H1 (cell line): ENCODE results near the gene SPRR3. TPM values are rescaled to one million over a fixed set of nuclear protein-coding genes. Genes with fewer than 3 reads are reported as not detected.

Experiments
- CTCF ChIA-PET: fragments of 300-600 bp; sonication (Branson Sonifier 250); formaldehyde crosslinking; loops from one replicate; lab custom pipeline; 2021; ENCODE audit not compliant: partially characterized antibody; lab: Charles Lee
- POLR2A ChIA-PET: fragments of 300-600 bp; sonication (Branson Sonifier 250); formaldehyde crosslinking; loops from one replicate; lab custom pipeline; 2021; ENCODE audit warnings: inconsistent platforms; ENCODE audit not compliant: partially characterized antibody; lab: Charles Lee
- DNase-seq, 2 experiments: peaks; one replicate each; pipeline versions ENCODE4 v3.0.0 to v3.0.0-alpha.2; 2010 to 2022; ENCODE audit warnings: low spot score in 2 of 2, low read depth in 1 of 2, mixed read lengths in 1 of 2
- FAIRE-seq: peaks from 2 replicates; lab custom pipeline; 2011; peaks lifted over from hg19 to GRCh38; lab: Jason Lieb, UNC
- H2AFZ ChIP-seq: 2 replicates; pipeline ENCODE4 v1.8.1; 2012; ENCODE audit warnings: low read length, inconsistent platforms
- H2AK5ac ChIP-seq: 2 replicates; pipeline ENCODE4 v1.6.1; 2013; ENCODE audit warnings: low read depth, low read length
- H2BK120ac ChIP-seq: replicated peaks from 2 replicates; pipeline ENCODE3; 2013; ENCODE audit warnings: low read depth, low read length, inconsistent platforms
- H2BK12ac ChIP-seq: 2 replicates; pipeline ENCODE4 v1.6.1; 2013; ENCODE audit warnings: low read depth, low read length
- H2BK15ac ChIP-seq: 2 replicates; pipeline ENCODE4 v1.6.1; 2013; ENCODE audit warnings: low read length
- H2BK20ac ChIP-seq: 2 replicates; pipeline ENCODE4 v1.6.1; 2013; ENCODE audit warnings: low read length
- H2BK5ac ChIP-seq: 2 replicates; pipeline ENCODE4 v1.6.1; 2013; ENCODE audit warnings: low read depth, low read length
- H3K14ac ChIP-seq: 2 replicates; pipeline ENCODE4 v1.6.1; 2013; ENCODE audit warnings: inconsistent platforms; ENCODE audit not compliant: insufficient read length
- H3K18ac ChIP-seq: 2 replicates; pipeline ENCODE4 v1.6.1; 2013; ENCODE audit warnings: low read length; ENCODE audit errors: extremely low read depth
- H3K23ac ChIP-seq: 2 replicates; pipeline ENCODE4 v1.6.1; 2013; ENCODE audit warnings: inconsistent platforms; ENCODE audit not compliant: insufficient read length
- H3K23me2 ChIP-seq: 2 replicates; pipeline ENCODE4 v1.6.1; 2013; ENCODE audit warnings: low read depth, low read length
- H3K27ac ChIP-seq: 2 replicates; pipeline ENCODE4 v1.6.1; 2011; ENCODE audit warnings: low read depth, low read length, inconsistent platforms
- H3K27me3 ChIP-seq, 4 experiments: replicated peaks in 1 of 4; 1 replicate in 1 of 4; 2 replicates in 3 of 4; pipeline versions ENCODE4 v1.6.1 to v1.8.1; 2011 to 2013; ENCODE audit warnings: low read length in 3 of 4, mild to moderate bottlenecking in 3 of 4, inconsistent platforms in 2 of 4, mixed read lengths in 2 of 4, moderate library complexity in 1 of 4; ENCODE audit not compliant: control insufficient read depth in 3 of 4, insufficient read depth in 3 of 4; ENCODE audit errors: extremely low read depth in 1 of 4
- H3K36me3 ChIP-seq, 4 experiments: 2 replicates each; pipeline versions ENCODE4 v1.6.1 to v1.8.1; 2011 to 2013; ENCODE audit warnings: mild to moderate bottlenecking in 4 of 4, low read length in 3 of 4, moderate library complexity in 2 of 4, control low read depth in 1 of 4, inconsistent platforms in 1 of 4; ENCODE audit not compliant: insufficient read depth in 4 of 4, control insufficient read depth in 2 of 4
- H3K4ac ChIP-seq: replicated peaks from 2 replicates; pipeline ENCODE3; 2013; ENCODE audit warnings: low read length, low read depth, mixed read lengths, inconsistent platforms; ENCODE audit not compliant: insufficient read length
- H3K4me1 ChIP-seq, 4 experiments: replicated peaks in 1 of 4; 1 replicate in 1 of 4; 2 replicates in 3 of 4; pipeline versions ENCODE4 v1.6.1 to v1.8.1; 2011 to 2013; ENCODE audit warnings: low read length in 3 of 4, inconsistent platforms in 2 of 4, mixed read lengths in 1 of 4; ENCODE audit not compliant: insufficient read depth in 4 of 4, control insufficient read depth in 3 of 4
- H3K4me2 ChIP-seq, 2 experiments: 2 replicates each; pipeline versions ENCODE4 v1.6.1 to v1.8.1; 2011 to 2013; ENCODE audit warnings: low read depth in 2 of 2, low read length in 2 of 2, control low read depth in 1 of 2, inconsistent platforms in 1 of 2, mild to moderate bottlenecking in 1 of 2; ENCODE audit not compliant: insufficient read depth in 1 of 2
- H3K4me3 ChIP-seq, 4 experiments: fragments of 200-600, 300-600 bp in 1 of 4; sonication (generic), shearing (Covaris generic), sonication (Bioruptor Twin) in 1 of 4; 2 replicates each; pipeline versions ENCODE4 v1.5.1 to v1.8.1; 2011 to 2016; ENCODE audit warnings: low read length in 4 of 4, low read depth in 3 of 4, control low read depth in 2 of 4, inconsistent platforms in 2 of 4, mild to moderate bottlenecking in 2 of 4, mixed read lengths in 1 of 4, moderate library complexity in 1 of 4; ENCODE audit not compliant: insufficient read depth in 2 of 4; ENCODE audit errors: extremely low read depth in 1 of 4
- H3K56ac ChIP-seq: replicated peaks from 2 replicates; pipeline ENCODE3; 2013; ENCODE audit warnings: low read depth, mild to moderate bottlenecking, mixed read lengths, low read length, inconsistent platforms; ENCODE audit not compliant: insufficient read length
- H3K79me1 ChIP-seq: 2 replicates; pipeline ENCODE4 v1.6.1; 2013; ENCODE audit warnings: low read depth, low read length, control low read depth
- H3K79me2 ChIP-seq, 2 experiments: 2 replicates each; pipeline versions ENCODE4 v1.6.1 to v1.8.1; 2012 to 2013; ENCODE audit warnings: low read length in 2 of 2, mild to moderate bottlenecking in 2 of 2, inconsistent platforms in 1 of 2; ENCODE audit not compliant: insufficient read depth in 2 of 2, control insufficient read depth in 1 of 2
- H3K9ac ChIP-seq, 4 experiments: replicated peaks in 1 of 4; 1 replicate in 1 of 4; 2 replicates in 3 of 4; pipeline versions ENCODE4 v1.6.1 to v1.8.1; 2011 to 2013; ENCODE audit warnings: low read depth in 3 of 4, low read length in 3 of 4, control low read depth in 2 of 4, mild to moderate bottlenecking in 2 of 4, moderate library complexity in 2 of 4, inconsistent platforms in 1 of 4; ENCODE audit errors: extremely low read depth in 1 of 4
- H3K9me3 ChIP-seq, 2 experiments: 2 replicates each; pipeline versions ENCODE4 v1.6.1 to v1.8.1; 2012 to 2013; ENCODE audit warnings: mild to moderate bottlenecking in 2 of 2, moderate library complexity in 2 of 2, control low read depth in 1 of 2, inconsistent platforms in 1 of 2, low read depth in 1 of 2, low read length in 1 of 2, mixed read lengths in 1 of 2; ENCODE audit not compliant: insufficient read depth in 2 of 2
- H4K20me1 ChIP-seq, 2 experiments: replicated peaks in 1 of 2; 2 replicates each; pipeline versions ENCODE3 to v1.8.1; 2011 to 2013; ENCODE audit warnings: inconsistent platforms in 2 of 2, low read length in 2 of 2, mild to moderate bottlenecking in 1 of 2; ENCODE audit not compliant: insufficient read depth in 2 of 2, control insufficient read depth in 1 of 2
- H4K5ac ChIP-seq: 2 replicates; pipeline ENCODE4 v1.6.1; 2013; ENCODE audit warnings: low read length, low read depth, mixed read lengths, inconsistent platforms; ENCODE audit not compliant: insufficient read length
- H4K8ac ChIP-seq: 2 replicates; pipeline ENCODE4 v1.8.0; 2013; ENCODE audit warnings: mild to moderate bottlenecking, moderate library complexity, low read length, inconsistent platforms; ENCODE audit not compliant: insufficient read depth; ENCODE audit errors: extremely low read depth
- H4K91ac ChIP-seq: replicated peaks from 2 replicates; pipeline ENCODE3; 2013; ENCODE audit warnings: low read length, mixed read lengths, inconsistent platforms; ENCODE audit not compliant: insufficient read length
- BACH1 ChIP-seq: IDR thresholded peaks from 2 replicates; pipeline ENCODE4 v1.6.1; 2012; ENCODE audit warnings: low read length, improper control_type of control experiment
- CTCF ChIP-seq, 3 experiments: IDR thresholded peaks; 1 replicate in 2 of 3; 2 replicates in 1 of 3; pipeline versions ENCODE4 v1.5.1 to v1.6.1; 2011; ENCODE audit warnings: low read length in 3 of 3, mild to moderate bottlenecking in 3 of 3, inconsistent platforms in 2 of 3, low read depth in 1 of 3, moderate library complexity in 1 of 3; ENCODE audit not compliant: insufficient read depth in 1 of 3; ENCODE audit errors: control extremely low read depth in 1 of 3
- GABPA ChIP-seq: IDR thresholded peaks from 2 replicates; pipeline ENCODE4 v1.6.1; 2011; ENCODE audit warnings: mild to moderate bottlenecking, low read length, moderate library complexity, borderline replicate concordance; ENCODE audit not compliant: insufficient read depth
- HDAC2 ChIP-seq, 2 experiments: fragments of 300-600 bp in 1 of 2; sonication (generic) in 1 of 2; IDR thresholded peaks; 2 replicates each; pipeline ENCODE4 v1.6.1; 2011 to 2012; ENCODE audit warnings: low read depth in 2 of 2, low read length in 2 of 2, mild to moderate bottlenecking in 2 of 2, moderate library complexity in 2 of 2, borderline replicate concordance in 1 of 2, inconsistent platforms in 1 of 2
- KDM4A ChIP-seq: IDR thresholded peaks from one replicate; pipeline ENCODE4 v1.7.1; 2012; ENCODE audit warnings: low read depth, mild to moderate bottlenecking, moderate library complexity, low read length, inconsistent platforms; ENCODE audit not compliant: severe bottlenecking
- MAFK ChIP-seq: IDR thresholded peaks from 2 replicates; pipeline ENCODE4 v1.6.1; 2012; ENCODE audit warnings: low read depth, mild to moderate bottlenecking, improper control_type of control experiment, low read length
- RFX5 ChIP-seq: IDR thresholded peaks from 2 replicates; pipeline ENCODE4 v1.6.1; 2011; ENCODE audit warnings: low read depth, low read length, improper control_type of control experiment, borderline replicate concordance
- RXRA ChIP-seq: IDR thresholded peaks from 2 replicates; pipeline ENCODE4 v1.6.1; 2011; ENCODE audit warnings: low read depth, mild to moderate bottlenecking, low read length, moderate library complexity; ENCODE audit not compliant: insufficient read depth
- SIN3A ChIP-seq, 2 experiments: IDR thresholded peaks in 1 of 2; conservative IDR thresholded peaks in 1 of 2; 2 replicates each; pipeline ENCODE4 v1.6.1; 2011 to 2012; ENCODE audit warnings: low read length in 2 of 2, improper control_type of control experiment in 1 of 2, low read depth in 1 of 2, mild to moderate bottlenecking in 1 of 2
- TAF7 ChIP-seq: optimal IDR thresholded peaks from 2 replicates; pipeline ENCODE3; 2011; ENCODE audit warnings: low read depth, mild to moderate bottlenecking, inconsistent platforms, low read length, moderate library complexity, borderline replicate concordance
- WGBS, 2 experiments: shearing (Covaris generic) in 1 of 2; methylation state at CpG; one replicate each; pipeline versions ENCODE4 v1.1.6 to v1.1.7; 2013 to 2015; ENCODE audit warnings: low lambda C conversion rate in 2 of 2, mixed read lengths in 2 of 2, inconsistent platforms in 1 of 2, low coverage in 1 of 2, missing lambda C conversion rate in 1 of 2; ENCODE audit not compliant: insufficient replicate concordance in 2 of 2, insufficient coverage in 1 of 2, insufficient read length in 1 of 2; ENCODE audit errors: extremely low coverage in 1 of 2, missing lambda C conversion rate in 1 of 2; 5-methylcytosine and 5-hydroxymethylcytosine counted together
- polyA plus RNA-seq, 7 experiments: library from polyadenylated mRNA; depleted of rRNA in 3 of 7; stranded (reverse) in 5 of 7; unstranded in 2 of 7; fragments of >200 nt in 5 of 7; fragments of 200-250 nt in 2 of 7; gene quantifications; 1 replicate in 5 of 7; 2 replicates in 1 of 7; 4 replicates in 1 of 7; pipeline versions ENCODE4 v1.2.1 to v1.2.3, GENCODE V29; 2011 to 2013; ENCODE audit warnings: missing spikeins in 2 of 7, mixed read lengths in 2 of 7
- total RNA-seq: library from RNA; stranded (reverse); fragmentation: NEBNext Ultra II Directional; extraction: Animal tissue kit (Norgen Biotek cat#: 25700); gene quantifications from 2 replicates; pipeline ENCODE4 v1.2.1, GENCODE V29; 2021

Gene SPRR3
- total and polyA plus RNA-seq, 2 of the 8 experiments (the other 6 are each of a cell fraction or from before 2014, with no cell fraction given) = not detected

DNA sequence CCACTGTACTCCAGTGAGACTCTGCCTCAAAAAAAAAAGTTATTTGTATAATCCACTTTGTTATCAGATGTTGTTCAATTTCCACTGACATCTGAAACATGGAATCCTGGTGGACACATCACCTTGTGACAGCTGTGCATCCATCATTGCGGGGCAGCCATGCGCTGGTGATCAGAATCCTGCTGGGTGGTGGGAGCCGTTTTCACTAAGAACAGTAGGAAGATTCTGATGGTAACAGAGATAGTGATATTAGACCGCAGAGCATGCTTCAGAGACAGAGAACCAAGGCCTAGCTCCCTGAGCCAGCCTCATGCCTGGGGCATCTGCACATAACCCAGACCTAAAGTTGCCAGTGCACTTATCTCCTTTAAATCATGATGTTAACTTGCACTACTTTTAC, 3.1 kb upstream of the SPRR3 start:
- Histone ChIP-seq H3K79me1 (no peaks in the 10 kb centered on the region), H3K27me3 (no peaks in the 10 kb centered on the region), H2BK20ac (no peak overlapping the region), H3K4ac (no peak overlapping the region), H2BK12ac (no peak overlapping the region), H3K14ac (no peak overlapping the region), H4K20me1 (no peaks in the 10 kb centered on the region), H3K56ac (no peak overlapping the region), H3K27ac (no peak overlapping the region), H2BK120ac (no peak overlapping the region), H3K23ac (no peak overlapping the region), H2BK5ac (no peak overlapping the region), H3K4me3 (no peak overlapping the region), H3K4me1 (peaks cover 0 to 4% (median 2%) of the 10 kb centered on the region in 4 experiments; a peak in 1 of 7 replicates), H3K9me3 (0 out of 4 replicates have a peak, but pooled peaks cover 0 to 7% of the 10 kb centered on the region in 2 experiments), H3K36me3 (no peaks in the 10 kb centered on the region), H2BK15ac (no peak overlapping the region), H2AK5ac (no peak overlapping the region), H3K79me2 (no peaks in the 10 kb centered on the region), H4K5ac (no peak overlapping the region), H4K8ac (no peak overlapping the region), H4K91ac (no peak overlapping the region), H3K9ac (no peak overlapping the region), H3K18ac (no peak overlapping the region), H3K4me2 (no peak overlapping the region), H2AFZ (no peak overlapping the region), H3K23me2 (no peaks in the 10 kb centered on the region)
- ChIA-PET CTCF (interaction anchor here (0.9 to 1.3 kb wide), 2 partner anchors 34 to 128 kb away, joined by 3 to 4 read pairs; no protein-coding TSS in a partner anchor), POLR2A (no interaction called here)
- 92% methylated on average over 4 of the region's 4 CpGs; no CpG with 5 or more reads in 1 of the 2 experiments for WGBS, 2 experiments
- no peak for FAIRE-seq
- no peak for DNase-seq
- TF ChIP-seq RFX5 (no peak), BACH1 (no peak), SIN3A (conservative IDR thresholded peaks at IDR 0.05 in 1 of 2, IDR thresholded peaks at IDR 0.05 in 1 of 2; ENCODE audit: low read depth in 1 of 2, low read length in 2 of 2) (no peak), TAF7 (no peak), RXRA (no peak), CTCF (IDR thresholded peaks at IDR 0.05; ENCODE audit: control extremely low read depth in 1 of 3, insufficient read depth in 1 of 3, low read depth in 1 of 3, low read length in 3 of 3) (no peak), MAFK (no peak), KDM4A (no peak), HDAC2 (IDR thresholded peaks at IDR 0.05; ENCODE audit: borderline replicate concordance in 1 of 2, low read depth in 2 of 2, low read length in 2 of 2) (no peak), GABPA (no peak)
